ENCODE data around the gene DGKD.

Gene DGKD

GRCh38 chr2:233336541-233336940 is 17.8 kb upstream of the DGKD start:
- no peak for DNase-seq (ENCODE audit: low read depth in 3 of 3)

DNA sequence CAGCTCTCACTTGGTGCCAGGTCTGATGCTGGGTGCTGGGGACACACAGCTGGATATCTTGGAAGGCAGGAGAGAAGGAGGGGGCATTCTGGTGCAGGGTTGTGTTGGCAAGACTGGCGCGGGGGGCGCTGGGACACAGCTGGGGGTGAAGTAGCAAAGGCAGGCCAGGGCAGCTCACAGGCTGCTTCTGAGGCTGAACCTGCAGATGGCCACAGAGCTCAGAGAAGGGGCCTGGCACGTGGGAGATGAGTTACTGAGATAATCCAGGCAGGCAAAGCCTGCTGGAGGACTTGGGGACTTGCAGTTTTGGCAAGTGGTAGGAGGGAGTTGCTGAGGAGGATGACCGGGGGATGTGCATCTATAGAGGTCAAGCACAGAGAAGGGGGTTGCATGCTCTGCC is 16.2 kb upstream of the DGKD start:
- DNase-seq (ENCODE audit: low read depth in 3 of 3), result no peak

DNA sequence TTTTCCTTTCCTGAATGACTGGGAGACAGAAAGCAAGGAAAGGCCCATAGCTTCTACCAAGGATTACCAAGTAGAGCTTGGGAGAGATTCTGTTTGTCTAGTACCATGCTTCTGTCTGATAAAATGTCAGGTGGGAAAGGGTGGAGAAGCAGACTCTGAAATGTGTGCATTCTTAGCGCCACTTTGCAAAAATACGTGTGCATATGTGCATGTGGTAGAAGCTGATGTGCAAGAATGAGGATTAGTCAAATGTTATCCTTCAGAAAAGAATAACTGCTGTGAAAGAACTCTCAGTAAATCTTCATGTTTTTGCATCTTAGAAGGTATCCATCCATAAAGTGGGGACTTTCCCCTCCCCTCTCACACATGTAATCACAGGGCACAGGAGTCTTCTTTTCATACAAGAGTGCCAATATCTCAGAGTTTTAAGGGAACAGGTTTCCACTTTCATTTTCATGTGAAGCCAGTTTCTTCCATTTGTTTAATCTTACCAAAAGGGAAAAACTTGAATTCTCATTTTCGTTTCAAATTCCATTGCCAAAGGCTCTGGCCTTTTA is 15.4 kb upstream of the DGKD start:
- no peak for DNase-seq (ENCODE audit: low read depth in 3 of 3)

- no peak for DNase-seq (ENCODE audit: low read depth in 3 of 3)
Measured at GRCh38 chr2:233339427-233339826, 14.9 kb upstream of the DGKD start.

- DNase-seq (ENCODE audit: low read depth in 3 of 3), result no peak
Measured at GRCh38 chr2:233341296-233341695, 13.0 kb upstream of the DGKD start.

GRCh38 chr2:233342301-233342700 is 12.0 kb upstream of the DGKD start:
- DNase-seq (ENCODE audit: low read depth in 3 of 3), result no peak

- DNase-seq (ENCODE audit: low read depth in 3 of 3), result no peak
Measured at GRCh38 chr2:233343171-233343705, 11.1 kb upstream of the DGKD start.

DNA sequence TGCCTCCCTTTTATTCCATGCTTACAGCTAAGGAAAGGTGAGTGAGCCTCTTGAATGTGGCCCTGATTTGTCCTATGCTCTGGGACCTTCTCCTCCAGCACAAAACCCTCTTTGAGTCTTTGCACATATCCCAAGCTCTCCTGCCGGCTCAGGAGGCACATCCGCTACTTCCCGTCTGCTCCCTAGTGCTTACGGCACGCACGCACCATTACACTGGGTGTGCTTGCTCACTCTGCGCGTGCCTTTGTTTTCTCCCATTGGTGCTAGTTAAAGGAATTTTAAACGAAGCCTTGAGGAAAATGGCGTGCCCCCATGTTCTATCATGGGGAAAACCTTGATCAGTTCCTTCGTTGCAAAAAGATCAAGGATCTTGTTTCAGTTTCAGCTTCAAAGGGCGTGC is 7.9 kb upstream of the DGKD start:
- DNase-seq (ENCODE audit: low read depth in 3 of 3), result no peak

DNA sequence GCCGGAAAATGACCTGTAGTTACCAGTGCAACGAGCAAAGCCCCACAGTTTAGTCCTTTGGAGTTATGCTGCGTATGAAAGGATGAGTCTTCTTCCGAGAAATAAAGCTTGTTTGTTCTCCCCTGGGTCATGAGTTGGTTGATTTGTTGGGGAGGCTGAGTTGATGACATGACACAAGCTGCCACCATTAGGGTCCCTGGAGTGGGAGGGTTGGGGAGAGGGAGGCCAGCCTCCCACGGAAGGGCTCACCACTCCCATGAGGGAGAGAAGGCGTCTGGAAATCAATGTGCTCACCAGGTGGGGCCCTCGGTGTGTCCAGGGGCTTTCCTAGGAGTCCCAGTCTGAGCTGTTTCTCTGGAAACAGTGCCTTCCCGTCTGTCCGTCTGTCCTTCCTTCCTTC is 7.4 kb upstream of the DGKD start:
- no peak for DNase-seq (ENCODE audit: low read depth in 3 of 3)

DNA sequence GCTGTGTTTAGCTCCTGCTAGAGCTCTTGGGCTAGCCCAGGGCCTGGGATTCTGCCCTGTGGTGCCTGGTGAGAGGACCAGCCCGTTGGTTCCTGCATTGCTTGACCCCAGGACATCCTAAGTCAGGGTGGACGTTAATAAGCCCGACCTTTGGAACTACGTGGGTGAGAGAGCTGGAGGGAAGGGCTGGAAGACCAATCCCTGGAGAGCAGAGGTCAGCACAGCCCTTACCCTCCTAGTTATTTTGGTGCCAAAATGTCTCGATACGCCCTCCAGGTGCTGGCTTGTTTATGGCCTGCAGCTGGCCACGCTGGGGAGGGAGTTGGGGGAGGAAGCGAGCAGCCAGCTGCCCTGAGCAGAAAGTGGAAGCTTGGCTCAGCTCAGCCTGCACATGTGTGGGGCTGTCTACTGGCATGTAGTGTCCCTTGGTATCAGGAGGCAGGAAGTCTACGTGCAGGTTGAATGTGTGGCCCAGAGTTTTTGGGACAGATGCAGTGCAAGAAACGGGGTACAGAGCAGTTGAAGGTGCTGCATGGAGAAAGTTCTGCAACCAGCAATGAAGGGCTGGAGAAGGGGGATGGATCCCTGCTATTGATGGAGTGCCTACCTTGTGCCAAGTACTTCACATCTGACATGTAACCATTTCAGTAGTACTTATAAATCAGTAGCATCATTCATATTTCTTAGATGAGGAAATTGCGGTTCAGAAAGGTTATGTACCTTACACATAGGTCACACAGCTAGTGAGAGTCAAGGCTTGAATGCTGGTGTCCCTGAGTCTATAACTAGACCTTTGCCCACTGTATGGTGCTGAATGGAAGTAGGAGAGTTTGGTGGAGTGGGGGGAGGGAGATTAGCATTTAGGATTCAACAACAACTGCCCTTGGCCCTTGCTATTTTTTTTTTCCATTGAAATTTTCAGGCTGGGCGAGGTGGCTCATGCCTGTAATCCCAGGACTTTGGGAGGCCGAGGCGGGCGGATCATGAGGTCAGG is 5.0 kb upstream of the DGKD start:
- DNase-seq (ENCODE audit: low read depth in 3 of 3), result no peak

GRCh38 chr2:233350708-233351107 is 3.6 kb upstream of the DGKD start:
- no peak for DNase-seq (ENCODE audit: low read depth in 3 of 3)

DNA sequence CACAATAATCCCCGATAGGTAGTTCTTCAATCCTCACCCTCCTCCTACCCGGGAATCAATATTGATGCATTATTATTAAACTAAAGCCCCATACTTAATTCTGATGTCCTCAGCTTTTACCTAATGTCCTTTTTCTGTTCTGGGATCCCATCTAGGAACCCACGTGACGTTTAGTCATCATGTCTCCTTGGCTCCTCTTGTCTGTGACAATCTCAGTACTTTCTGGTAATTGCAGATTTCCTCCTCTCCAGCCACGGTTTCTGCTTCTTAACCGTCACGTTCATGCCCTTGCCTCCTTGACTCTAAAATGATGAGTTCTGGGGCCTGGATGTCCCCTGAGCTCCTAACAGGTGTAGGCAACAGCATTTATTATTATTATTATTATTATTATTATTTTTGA is 2.9 kb upstream of the DGKD start:
- no peak for DNase-seq (ENCODE audit: low read depth in 3 of 3)

GRCh38 chr2:233352141-233352842 is 2.0 kb upstream of the DGKD start:
- no peak for DNase-seq (ENCODE audit: low read depth in 3 of 3)

DNA sequence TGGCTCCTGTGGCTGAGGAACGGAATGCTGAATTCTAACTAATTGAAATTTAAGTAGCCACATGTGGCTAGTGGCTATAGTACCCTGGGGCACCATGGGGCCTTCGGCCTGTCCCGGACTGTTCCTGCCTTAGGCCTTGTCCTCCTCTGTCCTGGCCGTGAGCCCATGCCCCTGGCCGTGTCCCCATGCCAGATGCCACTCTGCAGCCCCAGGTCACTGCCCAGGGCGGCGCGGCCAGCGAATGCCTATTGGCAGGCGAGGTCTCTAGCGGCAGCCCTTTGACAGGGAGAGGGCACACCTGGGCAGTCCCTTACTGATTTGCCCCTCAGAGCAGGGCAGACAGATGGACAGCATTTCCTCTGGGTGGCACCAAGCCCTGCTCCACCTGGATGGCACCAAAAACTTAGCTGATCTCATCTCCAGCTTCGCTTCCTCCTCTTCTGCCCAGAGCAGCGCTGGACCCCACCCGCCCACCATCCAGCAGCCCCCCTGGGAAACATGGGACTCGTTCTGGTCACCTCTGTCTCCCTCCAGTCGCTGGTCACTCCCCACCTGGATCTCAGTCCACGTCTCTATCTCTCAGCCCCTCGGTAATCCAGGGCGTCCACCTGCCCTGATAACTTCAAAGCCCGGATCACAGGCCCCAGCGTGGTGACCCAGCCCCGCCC is 1.1 kb upstream of the DGKD start:
- no peak for DNase-seq (ENCODE audit: low read depth in 3 of 3)

DNA sequence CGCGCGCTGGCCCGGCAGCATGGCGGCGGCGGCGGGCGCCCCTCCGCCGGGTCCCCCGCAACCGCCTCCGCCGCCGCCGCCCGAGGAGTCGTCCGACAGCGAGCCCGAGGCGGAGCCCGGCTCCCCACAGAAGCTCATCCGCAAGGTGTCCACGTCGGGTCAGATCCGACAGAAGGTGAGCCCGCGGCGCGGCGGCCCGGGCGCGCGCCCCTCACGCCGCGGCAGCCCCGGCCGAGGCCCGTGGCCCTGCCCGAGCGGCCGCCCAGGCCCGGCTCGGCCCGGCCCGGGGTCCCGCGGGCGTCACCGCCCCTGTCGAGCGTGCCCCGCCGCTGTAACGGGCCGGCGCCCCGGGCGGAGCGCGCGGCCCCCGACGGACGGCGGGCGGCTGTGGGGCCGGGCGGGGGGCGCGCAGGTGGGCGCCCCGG is 218 bp downstream of the DGKD start:
- DNase-seq (ENCODE audit: low read depth in 3 of 3), result no peak

DNA sequence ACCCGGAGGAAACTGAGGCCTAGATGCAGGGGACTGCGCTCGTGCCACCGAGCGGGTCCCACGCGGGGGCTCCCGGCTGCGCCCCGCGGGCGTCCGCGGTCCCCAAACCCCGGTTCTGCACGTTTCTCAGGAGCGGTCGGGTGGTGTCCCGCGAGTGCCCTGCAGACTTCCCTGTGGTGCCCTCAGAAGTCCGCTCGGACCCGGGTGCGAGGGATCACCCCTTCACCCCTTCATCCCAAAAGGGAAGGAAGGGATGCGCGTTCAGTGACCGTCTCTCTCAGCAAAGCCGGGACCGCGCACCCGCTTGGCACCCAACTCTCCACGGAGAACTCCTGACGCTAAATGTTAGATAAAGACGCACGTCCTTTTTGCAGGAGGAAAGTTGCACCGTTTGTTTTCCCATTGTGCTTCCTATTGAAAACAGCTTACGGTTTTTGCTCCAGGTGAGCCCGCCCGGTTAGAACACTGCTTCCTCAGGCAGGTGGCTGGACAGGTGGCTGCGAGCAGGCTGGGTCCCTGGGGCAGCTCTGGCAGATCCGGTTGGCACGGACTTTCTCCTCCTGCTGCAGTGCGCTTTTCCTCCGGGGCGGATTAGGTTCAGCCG is 779 bp downstream of the DGKD start:
- DNase-seq (ENCODE audit: low read depth in 3 of 3), result no peak

GRCh38 chr2:233355916-233356315 is 1.6 kb downstream of the DGKD start:
- no peak for DNase-seq (ENCODE audit: low read depth in 3 of 3)

DNA sequence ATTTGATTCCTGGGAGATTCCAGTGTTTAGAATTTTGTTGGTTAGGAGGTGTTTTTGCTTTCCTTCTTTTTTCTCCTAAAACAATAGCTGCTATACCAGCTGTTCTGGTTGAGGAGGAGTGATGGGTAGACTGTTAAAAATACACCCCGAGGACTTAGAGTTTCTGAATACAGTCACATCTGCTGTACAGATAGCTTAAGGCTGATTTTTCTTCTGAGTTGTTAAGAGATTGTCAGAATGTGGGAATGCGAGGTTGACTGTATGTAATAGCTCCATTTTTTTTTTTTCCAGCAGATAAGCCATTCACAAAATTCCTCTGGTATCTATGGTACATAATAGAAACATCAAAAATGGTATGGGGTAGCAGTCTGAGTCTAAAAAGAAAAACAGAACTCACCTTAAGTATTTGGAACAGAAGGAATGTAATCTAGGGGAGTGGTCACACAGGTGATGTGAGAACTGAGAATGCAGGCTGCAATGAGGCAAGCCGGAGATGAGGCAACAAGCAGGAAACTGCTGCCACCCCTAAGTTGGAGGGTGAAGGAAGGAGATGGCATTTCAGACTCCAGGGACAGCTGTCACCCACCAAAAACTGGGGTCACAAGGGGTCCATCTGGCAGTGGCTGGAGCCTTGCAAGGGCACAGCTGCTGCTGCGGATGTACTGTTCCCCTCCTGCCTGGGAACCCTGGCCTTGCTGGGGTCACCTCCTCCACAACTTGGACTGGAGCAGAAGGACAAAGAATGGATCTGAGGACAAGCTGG is 2.4 kb downstream of the DGKD start:
- no peak for DNase-seq (ENCODE audit: low read depth in 3 of 3)

DNA sequence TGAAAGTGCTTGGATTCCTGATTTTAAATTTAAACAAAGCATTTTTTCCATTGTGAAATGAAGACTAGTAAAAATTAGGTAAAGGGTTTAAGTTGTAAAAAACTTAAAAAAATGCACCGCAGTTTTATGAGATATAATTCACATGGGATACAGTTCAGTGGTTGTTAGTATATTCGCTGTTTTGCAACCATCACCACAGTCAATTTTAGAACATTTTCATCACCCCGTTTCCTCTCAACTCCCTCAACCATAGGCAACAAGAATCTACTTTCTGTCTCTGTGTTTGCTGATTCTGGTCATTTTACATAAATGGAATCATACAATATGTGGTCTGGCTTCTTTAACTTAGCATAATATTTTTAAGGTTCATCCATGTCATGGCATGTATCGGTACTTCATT is 4.0 kb downstream of the DGKD start:
- no peak for DNase-seq (ENCODE audit: low read depth in 3 of 3)

GRCh38 chr2:233358947-233359346 is 4.7 kb downstream of the DGKD start:
- no peak for DNase-seq (ENCODE audit: low read depth in 3 of 3)

DNA sequence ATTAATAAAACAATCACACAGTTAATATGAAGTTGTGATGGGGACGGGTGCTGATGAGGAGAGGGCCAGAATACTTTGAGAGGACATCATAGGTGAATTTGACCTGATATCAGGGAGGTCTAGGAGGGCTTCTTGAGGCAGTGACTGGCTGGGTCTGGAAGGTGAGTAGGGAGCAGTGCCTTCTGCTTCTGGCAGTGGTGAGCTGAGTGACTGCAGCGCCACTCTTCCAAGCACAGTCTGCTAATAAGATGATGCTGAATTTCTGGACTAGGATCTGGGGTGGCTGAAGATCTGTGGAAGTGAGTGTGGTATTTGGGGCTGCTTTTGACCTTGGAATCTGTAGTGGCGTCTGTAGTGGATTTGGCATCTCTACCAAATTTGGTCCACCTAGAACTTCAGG is 5.5 kb downstream of the DGKD start:
- DNase-seq (ENCODE audit: low read depth in 3 of 3), result no peak

Measured in stimulated activated CD4-positive, alpha-beta T cell treated with anti-CD3 and anti-CD28 coated beads, TNF-alpha, amount 100 ng/mL, for 48 hours (primary cell).